ENCODE data around the gene HPSE. TPM values are rescaled to one million over a fixed set of nuclear protein-coding genes. Genes with fewer than 3 reads are reported as not detected.
"Not testable (repeated sequence)": the region's sequence is repeated elsewhere in the genome, so short reads cannot be mapped to it uniquely, and the experiment has no call there.

The HPSE gene
- total and polyA plus RNA-seq, 4 donors, result 1.9 to 8.3 (median 5.5) TPM

DNA sequence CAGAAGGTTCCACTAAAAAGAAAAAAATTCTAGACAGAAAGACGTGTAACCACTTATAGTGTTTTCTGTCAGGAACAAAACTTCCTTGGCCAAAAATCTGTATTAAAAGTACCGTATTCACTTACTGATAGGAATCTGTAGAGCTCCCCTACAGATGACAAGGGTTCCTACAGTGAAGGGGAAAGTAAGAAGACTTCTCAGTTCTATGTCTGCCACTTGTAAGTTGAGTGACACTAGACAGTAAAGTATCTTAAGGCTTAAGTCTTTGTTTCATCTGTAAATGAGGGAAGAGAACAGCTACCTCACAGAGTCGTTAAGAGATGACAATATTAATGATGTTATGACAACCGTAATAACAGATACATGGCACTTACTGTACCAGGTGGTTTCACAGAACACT is 53.3 kb downstream of the HPSE start:
- 62 to 63% methylated on average over 4 of the region's 4 CpGs for WGBS, 2 donors

GRCh38 chr4:83276299-83277040 is 58.2 kb downstream of the HPSE start:
- H3K4me1 ChIP-seq (ENCODE audit: control insufficient read depth in 5 of 5, insufficient read depth in 5 of 5, low read length in 5 of 5), result no peaks in the 10 kb centered on the region
- no peaks in the 10 kb centered on the region for H3K27me3 ChIP-seq (ENCODE audit: control insufficient read depth in 3 of 3, insufficient read depth in 3 of 3, low read length in 2 of 3)
- H3K27ac ChIP-seq (ENCODE audit: low read depth in 1 of 2, low read length in 1 of 2), result no peak overlapping the region
- H3K4me3 ChIP-seq, result no peak overlapping the region
- 51 to 76% methylated on average over 3 of the region's 3 CpGs for WGBS, 2 donors
- TF ChIP-seq, protein P1, sequence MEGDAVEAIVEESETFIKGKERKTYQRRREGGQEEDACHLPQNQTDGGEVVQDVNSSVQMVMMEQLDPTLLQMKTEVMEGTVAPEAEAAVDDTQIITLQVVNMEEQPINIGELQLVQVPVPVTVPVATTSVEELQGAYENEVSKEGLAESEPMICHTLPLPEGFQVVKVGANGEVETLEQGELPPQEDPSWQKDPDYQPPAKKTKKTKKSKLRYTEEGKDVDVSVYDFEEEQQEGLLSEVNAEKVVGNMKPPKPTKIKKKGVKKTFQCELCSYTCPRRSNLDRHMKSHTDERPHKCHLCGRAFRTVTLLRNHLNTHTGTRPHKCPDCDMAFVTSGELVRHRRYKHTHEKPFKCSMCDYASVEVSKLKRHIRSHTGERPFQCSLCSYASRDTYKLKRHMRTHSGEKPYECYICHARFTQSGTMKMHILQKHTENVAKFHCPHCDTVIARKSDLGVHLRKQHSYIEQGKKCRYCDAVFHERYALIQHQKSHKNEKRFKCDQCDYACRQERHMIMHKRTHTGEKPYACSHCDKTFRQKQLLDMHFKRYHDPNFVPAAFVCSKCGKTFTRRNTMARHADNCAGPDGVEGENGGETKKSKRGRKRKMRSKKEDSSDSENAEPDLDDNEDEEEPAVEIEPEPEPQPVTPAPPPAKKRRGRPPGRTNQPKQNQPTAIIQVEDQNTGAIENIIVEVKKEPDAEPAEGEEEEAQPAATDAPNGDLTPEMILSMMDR (IDR thresholded peaks at IDR 0.05; ENCODE audit: control extremely low read depth, extremely low read depth), result no peak
- DNase-seq (no peak), ATAC-seq (ENCODE audit: insufficient read depth, low FRiP score) (no peak)
- H3K9ac ChIP-seq (ENCODE audit: insufficient read depth in 1 of 2, low read length in 2 of 2), result no peak overlapping the region
- peaks cover 2 to 22% (median 5%) of the 10 kb centered on the region in 4 donors for H3K36me3 ChIP-seq (ENCODE audit: control insufficient read depth in 4 of 4, insufficient read depth in 4 of 4, low read length in 4 of 4)
- H3K9me3 ChIP-seq (ENCODE audit: control insufficient read depth in 4 of 4, insufficient read depth in 3 of 4, low read length in 3 of 4), result no peaks in the 10 kb centered on the region

More for the DNA sequence above, 53.3 kb downstream of the HPSE start:
- ATAC-seq (ENCODE audit: insufficient read depth, low FRiP score) (no peak), DNase-seq (no peak)
- no peak overlapping the region for H3K9ac ChIP-seq (ENCODE audit: insufficient read depth in 1 of 2, low read length in 2 of 2)
- no peak overlapping the region for H3K4me3 ChIP-seq
- no peaks in the 10 kb centered on the region for H3K9me3 ChIP-seq (ENCODE audit: control insufficient read depth in 4 of 4, insufficient read depth in 3 of 4, low read length in 3 of 4)
- no peak overlapping the region for H3K27ac ChIP-seq (ENCODE audit: low read depth in 1 of 2, low read length in 1 of 2)
- TF ChIP-seq, protein P1 (IDR thresholded peaks at IDR 0.05; ENCODE audit: control extremely low read depth, extremely low read depth), result no peak
- no peaks in the 10 kb centered on the region for H3K27me3 ChIP-seq (ENCODE audit: control insufficient read depth in 3 of 3, insufficient read depth in 3 of 3, low read length in 2 of 3)
- H3K36me3 ChIP-seq (ENCODE audit: control insufficient read depth in 4 of 4, insufficient read depth in 4 of 4, low read length in 4 of 4), result peaks cover 2 to 7% (median 5%) of the 10 kb centered on the region in 4 donors
- peaks cover 0 to 14% (median 4%) of the 10 kb centered on the region in 5 donors for H3K4me1 ChIP-seq (ENCODE audit: control insufficient read depth in 5 of 5, insufficient read depth in 5 of 5, low read length in 5 of 5)

DNA sequence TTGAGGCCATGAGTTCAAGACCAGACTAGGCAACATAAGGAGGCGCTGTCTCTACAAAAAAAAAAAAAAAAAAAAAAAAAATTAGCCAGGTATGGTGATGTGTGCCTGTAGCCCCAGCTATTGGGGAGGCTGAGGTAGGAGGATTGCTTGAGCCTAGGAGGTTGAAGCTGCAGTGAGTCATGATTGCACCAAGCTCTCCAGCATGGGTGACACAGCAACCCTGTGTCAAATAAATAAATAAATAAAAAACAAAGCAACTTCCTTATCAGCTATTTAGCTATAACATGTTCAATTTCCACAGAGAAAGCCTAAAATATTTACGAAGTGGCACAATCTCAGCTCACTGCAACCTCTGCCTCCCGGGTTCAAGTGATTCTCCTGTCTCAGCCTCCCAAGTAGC is 60.7 kb downstream of the HPSE start:
- H3K4me1 ChIP-seq (ENCODE audit: control insufficient read depth in 5 of 5, insufficient read depth in 5 of 5, low read length in 5 of 5); DNase-seq; H3K27me3 ChIP-seq (ENCODE audit: control insufficient read depth in 3 of 3, insufficient read depth in 3 of 3, low read length in 2 of 3); ATAC-seq (ENCODE audit: insufficient read depth, low FRiP score); H3K9ac ChIP-seq (ENCODE audit: insufficient read depth in 1 of 2, low read length in 2 of 2); H3K4me3 ChIP-seq; H3K27ac ChIP-seq (ENCODE audit: low read depth in 1 of 2, low read length in 1 of 2); H3K9me3 ChIP-seq (ENCODE audit: control insufficient read depth in 4 of 4, insufficient read depth in 3 of 4, low read length in 3 of 4): not testable (repeated sequence)
- peaks cover 5 to 32% (median 7%) of the 10 kb centered on the region in 4 donors for H3K36me3 ChIP-seq (ENCODE audit: control insufficient read depth in 4 of 4, insufficient read depth in 4 of 4, low read length in 4 of 4)
- 84 to 95% methylated on average over 3 of the region's 3 CpGs for WGBS, 2 donors

GRCh38 chr4:83272900-83273299 is 61.7 kb downstream of the HPSE start:
- H3K36me3 ChIP-seq (ENCODE audit: control insufficient read depth in 4 of 4, insufficient read depth in 4 of 4, low read length in 4 of 4), result peaks cover 7 to 39% (median 9%) of the 10 kb centered on the region in 4 donors
- no peaks in the 10 kb centered on the region for H3K9me3 ChIP-seq (ENCODE audit: control insufficient read depth in 4 of 4, insufficient read depth in 3 of 4, low read length in 3 of 4)
- TF ChIP-seq, protein P1 (IDR thresholded peaks at IDR 0.05; ENCODE audit: control extremely low read depth, extremely low read depth), result no peak
- no peak for ATAC-seq (ENCODE audit: insufficient read depth, low FRiP score)
- H3K27me3 ChIP-seq (ENCODE audit: control insufficient read depth in 3 of 3, insufficient read depth in 3 of 3, low read length in 2 of 3), result no peaks in the 10 kb centered on the region
- H3K27ac ChIP-seq (ENCODE audit: low read depth in 1 of 2, low read length in 1 of 2), result no peak overlapping the region
- no peaks in the 10 kb centered on the region for H3K4me1 ChIP-seq (ENCODE audit: control insufficient read depth in 5 of 5, insufficient read depth in 5 of 5, low read length in 5 of 5)
- no peak for DNase-seq
- no peak overlapping the region for H3K9ac ChIP-seq (ENCODE audit: insufficient read depth in 1 of 2, low read length in 2 of 2)
- H3K4me3 ChIP-seq, result no peak overlapping the region
- 86 to 88% methylated on average over 5 of the region's 5 CpGs for WGBS, 2 donors

Measured in lung (tissue), 12 donors.